K562 (cell line): ENCODE results near the gene VSNL1. TPM values are rescaled to one million over a fixed set of nuclear protein-coding genes. Genes with fewer than 3 reads are reported as not detected.

Experiments used
- KLF16 ChIP-seq: IDR thresholded peaks from 2 replicates; pipeline ENCODE4 v1.6.1; 2016; ENCODE audit warnings: antibody characterized with exemption
- POLR2AphosphoS5 ChIP-seq: IDR thresholded peaks from 2 replicates; pipeline ENCODE4 v1.6.1; 2011; ENCODE audit warnings: mild to moderate bottlenecking, low read depth, low read length, moderate library complexity; ENCODE audit not compliant: control insufficient read depth, insufficient read depth
- WHSC1 ChIP-seq: IDR thresholded peaks from one replicate; pipeline ENCODE4 v1.6.1; 2012; ENCODE audit warnings: low read length, control low read depth, inconsistent platforms
- ZNF24 ChIP-seq: fragments of 450-650 bp; IDR thresholded peaks from 2 replicates; pipeline ENCODE4 v1.6.1; 2016
- ZNF766 ChIP-seq: fragments of 200-800 bp; sonication (Bioruptor generic); conservative IDR thresholded peaks from 2 replicates; pipeline ENCODE4 v1.6.1; 2016; ENCODE audit warnings: missing genetic modification characterization, missing compliant biosample characterization
- polyA plus RNA-seq, 8 experiments: library from polyadenylated mRNA; depleted of rRNA in 4 of 8; stranded (reverse) in 5 of 8; unstranded in 3 of 8; fragments of >200 nt; fragmentation: Nextera tagmentation in 2 of 8; fragmentation: Illumina TruSeq in 1 of 8; extraction: Ambion mirVana in 2 of 8; extraction: Trizol in 1 of 8; gene quantifications; 2 replicates each; pipeline versions ENCODE4 v1.2.1 to v1.2.3, GENCODE V29; 2011 to 2014; ENCODE audit warnings: inconsistent platforms in 1 of 8, missing spikeins in 1 of 8
- total RNA-seq, 7 experiments: library from RNA; depleted of rRNA in 6 of 7; stranded (reverse); fragments of >200 nt in 6 of 7; fragmentation: Illumina TruSeq in 2 of 7; extraction: Trizol in 2 of 7; gene quantifications; 2 replicates each; pipeline versions ENCODE4 v1.2.1 to v1.2.3, GENCODE V29; 2011 to 2021; ENCODE audit warnings: low replicate concordance in 1 of 7
- TF ChIP-seq, protein P1 (sequence below), 2 experiments: fragments of 450-650 bp; IDR thresholded peaks; 2 replicates each; pipeline ENCODE4 v1.6.1; 2016; ENCODE audit warnings: mild to moderate bottlenecking in 2 of 2, borderline replicate concordance in 1 of 2, low read depth in 1 of 2, moderate library complexity in 1 of 2
- TF ChIP-seq, protein P2 (sequence below), 2 experiments: fragments of 450-650 bp; IDR thresholded peaks; 2 replicates each; pipeline ENCODE4 v1.6.1; 2016
- TF ChIP-seq, protein P3 (sequence below): IDR thresholded peaks from 2 replicates; pipeline ENCODE4 v1.6.1; 2012; ENCODE audit warnings: low read depth, low read length, improper control_type of control experiment, borderline replicate concordance
- TF ChIP-seq, protein P4 (sequence below): fragments of 250-450 bp; sonication (Bioruptor Pico); IDR thresholded peaks from 2 replicates; pipeline ENCODE4 v1.4.0; 2020; ENCODE audit warnings: mild to moderate bottlenecking, moderate library complexity, borderline replicate concordance
- TF ChIP-seq, protein P5 (sequence below): sonication (generic); formaldehyde crosslinking; IDR thresholded peaks from 2 replicates; pipeline ENCODE4 v1.8.1; 2022; ENCODE audit warnings: missing genetic modification reagents

The VSNL1 gene
- total and polyA plus RNA-seq, 9 of the 15 experiments (the other 6 are each of a cell fraction or from before 2014, with no cell fraction given): 0.20 TPM; not detected in 8

DNA sequence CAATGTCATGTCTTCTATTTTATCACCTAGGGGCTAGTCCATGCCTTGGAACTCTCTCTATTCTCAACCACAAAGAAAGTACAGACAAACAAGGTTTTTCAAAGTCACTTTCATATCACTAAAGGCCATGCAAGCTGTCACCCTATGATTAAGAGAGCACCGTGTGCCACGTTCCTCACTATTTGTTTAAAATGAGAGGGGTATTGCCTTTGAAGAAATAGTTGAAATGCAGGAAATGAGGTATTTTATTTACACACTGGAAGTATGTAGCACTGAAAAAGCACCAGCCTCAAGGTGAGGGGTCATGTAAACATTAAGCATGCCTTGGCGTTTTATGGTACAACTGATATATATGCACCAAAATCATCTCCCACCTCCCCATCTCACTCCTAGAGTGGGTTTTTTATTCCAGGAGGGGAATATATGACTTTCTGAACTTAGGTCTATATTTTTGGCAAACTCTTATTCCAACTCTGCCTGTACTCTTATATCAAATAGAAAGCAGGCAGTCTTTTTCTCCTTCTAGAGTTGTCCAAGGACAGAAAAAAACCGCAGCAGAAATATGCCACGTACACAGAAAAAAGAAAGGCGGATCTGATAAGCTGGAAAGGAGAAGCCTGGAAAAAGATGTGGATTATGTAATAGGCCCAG is 53.5 kb downstream of the VSNL1 start (continued):
- TF ChIP-seq, protein P1, sequence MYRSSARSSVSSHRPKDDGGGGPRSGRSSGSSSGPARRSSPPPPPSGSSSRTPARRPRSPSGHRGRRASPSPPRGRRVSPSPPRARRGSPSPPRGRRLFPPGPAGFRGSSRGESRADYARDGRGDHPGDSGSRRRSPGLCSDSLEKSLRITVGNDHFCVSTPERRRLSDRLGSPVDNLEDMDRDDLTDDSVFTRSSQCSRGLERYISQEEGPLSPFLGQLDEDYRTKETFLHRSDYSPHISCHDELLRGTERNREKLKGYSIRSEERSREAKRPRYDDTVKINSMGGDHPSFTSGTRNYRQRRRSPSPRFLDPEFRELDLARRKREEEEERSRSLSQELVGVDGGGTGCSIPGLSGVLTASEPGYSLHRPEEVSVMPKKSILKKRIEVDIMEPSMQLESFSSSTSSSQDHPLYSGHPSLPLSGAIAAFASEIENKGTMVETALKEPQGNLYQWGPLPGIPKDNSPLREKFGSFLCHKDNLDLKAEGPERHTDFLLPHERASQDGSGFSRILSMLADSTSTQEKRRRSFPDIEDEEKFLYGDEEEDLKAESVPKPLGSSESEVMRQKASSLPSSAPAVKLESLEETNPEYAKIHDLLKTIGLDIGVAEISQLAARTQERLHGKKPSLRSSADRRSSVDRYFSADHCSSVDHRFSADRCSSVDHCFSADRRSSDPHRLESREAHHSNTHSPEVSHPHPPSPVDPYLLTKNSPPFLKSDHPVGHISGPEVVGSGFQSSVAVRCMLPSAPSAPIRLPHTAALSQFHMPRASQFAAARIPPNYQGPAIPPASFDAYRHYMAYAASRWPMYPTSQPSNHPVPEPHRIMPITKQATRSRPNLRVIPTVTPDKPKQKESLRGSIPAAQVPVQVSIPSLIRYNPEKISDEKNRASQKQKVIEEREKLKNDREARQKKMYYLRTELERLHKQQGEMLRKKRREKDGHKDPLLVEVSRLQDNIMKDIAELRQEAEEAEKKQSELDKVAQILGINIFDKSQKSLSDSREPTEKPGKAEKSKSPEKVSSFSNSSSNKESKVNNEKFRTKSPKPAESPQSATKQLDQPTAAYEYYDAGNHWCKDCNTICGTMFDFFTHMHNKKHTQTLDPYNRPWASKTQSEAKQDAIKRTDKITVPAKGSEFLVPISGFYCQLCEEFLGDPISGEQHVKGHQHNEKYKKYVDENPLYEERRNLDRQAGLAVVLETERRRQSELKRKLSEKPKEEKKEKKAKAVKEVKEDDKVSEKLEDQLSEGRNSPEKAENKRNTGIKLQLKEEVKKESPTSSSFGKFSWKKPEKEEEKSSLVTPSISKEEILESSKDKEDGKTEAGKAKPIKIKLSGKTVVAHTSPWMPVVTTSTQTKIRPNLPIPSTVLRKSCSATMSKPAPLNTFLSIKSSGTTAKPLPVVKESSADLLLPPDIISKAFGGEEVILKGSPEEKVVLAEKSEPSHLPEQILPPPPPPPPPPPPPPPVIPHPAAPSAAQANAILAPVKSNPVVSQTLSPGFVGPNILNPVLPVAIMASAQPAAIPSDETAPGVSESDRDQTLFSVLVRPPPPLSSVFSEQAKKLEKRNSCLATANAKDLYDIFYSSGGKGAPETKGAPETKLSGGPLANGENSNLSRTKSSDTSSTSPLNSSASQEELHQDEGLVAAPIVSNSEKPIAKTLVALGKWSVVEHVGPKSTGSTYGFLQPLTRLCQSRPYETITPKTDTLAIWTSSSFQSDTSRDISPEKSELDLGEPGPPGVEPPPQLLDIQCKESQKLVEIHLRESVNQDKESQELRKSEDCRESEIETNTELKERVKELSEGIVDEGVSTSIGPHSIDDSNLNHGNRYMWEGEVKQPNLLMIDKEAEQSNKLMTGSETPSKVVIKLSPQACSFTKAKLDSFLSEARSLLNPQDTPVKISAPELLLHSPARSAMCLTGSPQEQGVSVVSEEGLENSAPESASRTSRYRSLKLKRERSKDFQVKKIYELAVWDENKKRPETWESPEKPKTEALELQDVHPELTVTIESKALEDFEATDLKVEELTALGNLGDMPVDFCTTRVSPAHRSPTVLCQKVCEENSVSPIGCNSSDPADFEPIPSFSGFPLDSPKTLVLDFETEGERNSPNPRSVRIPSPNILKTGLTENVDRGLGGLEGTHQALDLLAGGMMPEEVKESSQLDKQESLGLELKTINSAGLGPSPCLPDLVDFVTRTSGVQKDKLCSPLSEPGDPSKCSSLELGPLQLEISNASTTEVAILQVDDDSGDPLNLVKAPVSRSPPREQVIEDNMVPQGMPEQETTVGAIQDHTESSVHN (IDR thresholded peaks at IDR 0.05; ENCODE audit: borderline replicate concordance in 1 of 2, low read depth in 1 of 2): 0 out of 4 replicates have a peak, but pooled peaks of 1 of the 2 experiments have one; percentile 33
- TF ChIP-seq POLR2AphosphoS5: peak; percentile 60; the same call in 1 of the 2 replicates
- TF ChIP-seq, protein P2, sequence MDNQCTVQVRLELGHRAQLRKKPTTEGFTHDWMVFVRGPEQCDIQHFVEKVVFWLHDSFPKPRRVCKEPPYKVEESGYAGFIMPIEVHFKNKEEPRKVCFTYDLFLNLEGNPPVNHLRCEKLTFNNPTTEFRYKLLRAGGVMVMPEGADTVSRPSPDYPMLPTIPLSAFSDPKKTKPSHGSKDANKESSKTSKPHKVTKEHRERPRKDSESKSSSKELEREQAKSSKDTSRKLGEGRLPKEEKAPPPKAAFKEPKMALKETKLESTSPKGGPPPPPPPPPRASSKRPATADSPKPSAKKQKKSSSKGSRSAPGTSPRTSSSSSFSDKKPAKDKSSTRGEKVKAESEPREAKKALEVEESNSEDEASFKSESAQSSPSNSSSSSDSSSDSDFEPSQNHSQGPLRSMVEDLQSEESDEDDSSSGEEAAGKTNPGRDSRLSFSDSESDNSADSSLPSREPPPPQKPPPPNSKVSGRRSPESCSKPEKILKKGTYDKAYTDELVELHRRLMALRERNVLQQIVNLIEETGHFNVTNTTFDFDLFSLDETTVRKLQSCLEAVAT (IDR thresholded peaks at IDR 0.05): 0 out of 4 replicates have a peak, but pooled peaks of 1 of the 2 experiments have one; percentile 33
- TF ChIP-seq ZNF766: peak; percentile 48; the same call in 1 of the 2 replicates
- no peak for TF ChIP-seq WHSC1
- TF ChIP-seq, protein P3, sequence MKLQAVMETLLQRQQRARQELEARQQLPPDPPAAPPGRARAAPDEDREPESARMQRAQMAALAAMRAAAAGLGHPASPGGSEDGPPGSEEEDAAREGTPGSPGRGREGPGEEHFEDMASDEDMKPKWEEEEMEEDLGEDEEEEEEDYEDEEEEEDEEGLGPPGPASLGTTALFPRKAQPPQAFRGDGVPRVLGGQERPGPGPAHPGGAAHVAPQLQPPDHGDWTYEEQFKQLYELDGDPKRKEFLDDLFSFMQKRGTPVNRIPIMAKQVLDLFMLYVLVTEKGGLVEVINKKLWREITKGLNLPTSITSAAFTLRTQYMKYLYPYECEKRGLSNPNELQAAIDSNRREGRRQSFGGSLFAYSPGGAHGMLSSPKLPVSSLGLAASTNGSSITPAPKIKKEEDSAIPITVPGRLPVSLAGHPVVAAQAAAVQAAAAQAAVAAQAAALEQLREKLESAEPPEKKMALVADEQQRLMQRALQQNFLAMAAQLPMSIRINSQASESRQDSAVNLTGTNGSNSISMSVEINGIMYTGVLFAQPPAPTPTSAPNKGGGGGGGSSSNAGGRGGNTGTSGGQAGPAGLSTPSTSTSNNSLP: no peak
- peak; percentile 53; the same call in 1 of the 2 replicates for TF ChIP-seq KLF16
- TF ChIP-seq, protein P4, sequence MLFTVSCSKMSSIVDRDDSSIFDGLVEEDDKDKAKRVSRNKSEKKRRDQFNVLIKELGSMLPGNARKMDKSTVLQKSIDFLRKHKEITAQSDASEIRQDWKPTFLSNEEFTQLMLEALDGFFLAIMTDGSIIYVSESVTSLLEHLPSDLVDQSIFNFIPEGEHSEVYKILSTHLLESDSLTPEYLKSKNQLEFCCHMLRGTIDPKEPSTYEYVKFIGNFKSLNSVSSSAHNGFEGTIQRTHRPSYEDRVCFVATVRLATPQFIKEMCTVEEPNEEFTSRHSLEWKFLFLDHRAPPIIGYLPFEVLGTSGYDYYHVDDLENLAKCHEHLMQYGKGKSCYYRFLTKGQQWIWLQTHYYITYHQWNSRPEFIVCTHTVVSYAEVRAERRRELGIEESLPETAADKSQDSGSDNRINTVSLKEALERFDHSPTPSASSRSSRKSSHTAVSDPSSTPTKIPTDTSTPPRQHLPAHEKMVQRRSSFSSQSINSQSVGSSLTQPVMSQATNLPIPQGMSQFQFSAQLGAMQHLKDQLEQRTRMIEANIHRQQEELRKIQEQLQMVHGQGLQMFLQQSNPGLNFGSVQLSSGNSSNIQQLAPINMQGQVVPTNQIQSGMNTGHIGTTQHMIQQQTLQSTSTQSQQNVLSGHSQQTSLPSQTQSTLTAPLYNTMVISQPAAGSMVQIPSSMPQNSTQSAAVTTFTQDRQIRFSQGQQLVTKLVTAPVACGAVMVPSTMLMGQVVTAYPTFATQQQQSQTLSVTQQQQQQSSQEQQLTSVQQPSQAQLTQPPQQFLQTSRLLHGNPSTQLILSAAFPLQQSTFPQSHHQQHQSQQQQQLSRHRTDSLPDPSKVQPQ (CRISPR knock-in tag): no peak
- no peak for TF ChIP-seq ZNF24
- TF ChIP-seq, protein P5, sequence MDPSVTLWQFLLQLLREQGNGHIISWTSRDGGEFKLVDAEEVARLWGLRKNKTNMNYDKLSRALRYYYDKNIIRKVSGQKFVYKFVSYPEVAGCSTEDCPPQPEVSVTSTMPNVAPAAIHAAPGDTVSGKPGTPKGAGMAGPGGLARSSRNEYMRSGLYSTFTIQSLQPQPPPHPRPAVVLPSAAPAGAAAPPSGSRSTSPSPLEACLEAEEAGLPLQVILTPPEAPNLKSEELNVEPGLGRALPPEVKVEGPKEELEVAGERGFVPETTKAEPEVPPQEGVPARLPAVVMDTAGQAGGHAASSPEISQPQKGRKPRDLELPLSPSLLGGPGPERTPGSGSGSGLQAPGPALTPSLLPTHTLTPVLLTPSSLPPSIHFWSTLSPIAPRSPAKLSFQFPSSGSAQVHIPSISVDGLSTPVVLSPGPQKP (CRISPR knock-in tag): no peak
